ENCODE data around the gene DCST1.

The DCST1 gene

GRCh38 chr1:155079487-155080311 lies 46.1 kb downstream of the DCST1 start:
- H3K4me3 ChIP-seq (replicated peaks; ENCODE audit: low read depth, low read length), result no peak overlapping the region
- TF ChIP-seq, protein P1, sequence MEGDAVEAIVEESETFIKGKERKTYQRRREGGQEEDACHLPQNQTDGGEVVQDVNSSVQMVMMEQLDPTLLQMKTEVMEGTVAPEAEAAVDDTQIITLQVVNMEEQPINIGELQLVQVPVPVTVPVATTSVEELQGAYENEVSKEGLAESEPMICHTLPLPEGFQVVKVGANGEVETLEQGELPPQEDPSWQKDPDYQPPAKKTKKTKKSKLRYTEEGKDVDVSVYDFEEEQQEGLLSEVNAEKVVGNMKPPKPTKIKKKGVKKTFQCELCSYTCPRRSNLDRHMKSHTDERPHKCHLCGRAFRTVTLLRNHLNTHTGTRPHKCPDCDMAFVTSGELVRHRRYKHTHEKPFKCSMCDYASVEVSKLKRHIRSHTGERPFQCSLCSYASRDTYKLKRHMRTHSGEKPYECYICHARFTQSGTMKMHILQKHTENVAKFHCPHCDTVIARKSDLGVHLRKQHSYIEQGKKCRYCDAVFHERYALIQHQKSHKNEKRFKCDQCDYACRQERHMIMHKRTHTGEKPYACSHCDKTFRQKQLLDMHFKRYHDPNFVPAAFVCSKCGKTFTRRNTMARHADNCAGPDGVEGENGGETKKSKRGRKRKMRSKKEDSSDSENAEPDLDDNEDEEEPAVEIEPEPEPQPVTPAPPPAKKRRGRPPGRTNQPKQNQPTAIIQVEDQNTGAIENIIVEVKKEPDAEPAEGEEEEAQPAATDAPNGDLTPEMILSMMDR (IDR thresholded peaks at IDR 0.05; ENCODE audit: low read depth, low read length, missing control alignments), result no peak
- no peak for DNase-seq (ENCODE audit: extremely low read depth, low read depth)

- TF ChIP-seq, protein P1 (IDR thresholded peaks at IDR 0.05; ENCODE audit: low read depth, low read length, missing control alignments), result no peak
- DNase-seq (ENCODE audit: extremely low read depth, low read depth), result no peak
- H3K4me3 ChIP-seq (replicated peaks; ENCODE audit: low read depth, low read length), result no peak overlapping the region
These were observed 46.9 kb downstream of the DCST1 start for GRCh38 chr1:155080312-155081228.

DNA sequence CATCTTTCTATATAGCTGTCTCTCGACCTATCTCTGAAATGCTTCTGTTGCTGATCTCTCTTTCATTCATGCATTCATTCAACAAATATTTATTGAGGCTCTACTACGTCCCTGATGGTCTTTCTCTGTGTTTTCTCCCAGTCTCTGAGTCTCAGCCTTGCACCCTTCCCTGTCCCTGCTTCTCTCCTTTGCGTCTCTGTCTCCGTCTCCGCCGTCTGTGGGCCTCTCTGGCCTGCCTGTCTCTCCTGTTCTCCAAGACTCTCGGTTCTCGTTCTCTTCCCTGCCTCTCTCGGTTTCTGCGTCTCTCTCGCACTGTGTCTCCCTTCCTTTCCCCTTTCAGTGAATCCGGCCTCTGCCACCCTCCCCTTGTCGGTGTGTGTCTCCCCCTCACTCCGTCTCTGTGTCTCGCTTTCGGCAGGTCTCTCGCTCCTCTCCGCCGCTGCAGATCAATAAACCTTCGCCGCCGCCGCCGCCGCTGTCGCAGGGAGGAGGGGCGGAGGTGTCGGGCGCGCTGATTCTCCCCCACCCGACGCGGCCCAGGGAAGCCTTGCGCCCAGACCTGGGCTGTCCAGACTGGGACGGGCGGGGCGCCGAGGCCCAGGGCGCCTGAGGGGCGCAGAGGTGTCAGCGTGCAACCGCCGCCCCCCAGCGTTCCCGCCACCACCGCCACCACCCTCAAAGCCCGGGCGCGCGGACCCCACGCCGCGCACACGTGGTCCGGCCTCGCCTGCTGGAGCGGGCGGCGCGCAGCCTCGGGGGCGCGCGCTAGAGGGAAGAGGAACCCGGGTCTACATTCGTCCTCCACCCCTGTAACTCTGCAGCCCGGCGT lies 48.1 kb downstream of the DCST1 start:
- no peak overlapping the region for H3K4me3 ChIP-seq (replicated peaks; ENCODE audit: low read depth, low read length)
- DNase-seq (ENCODE audit: extremely low read depth, low read depth), result no peak
- TF ChIP-seq, protein P1 (IDR thresholded peaks at IDR 0.05; ENCODE audit: low read depth, low read length, missing control alignments), result no peak

GRCh38 chr1:155082301-155083051 lies 48.9 kb downstream of the DCST1 start:
- no peak overlapping the region for H3K4me3 ChIP-seq (replicated peaks; ENCODE audit: low read depth, low read length)
- TF ChIP-seq, protein P1 (IDR thresholded peaks at IDR 0.05; ENCODE audit: low read depth, low read length, missing control alignments), result no peak
- no peak for DNase-seq (ENCODE audit: extremely low read depth, low read depth)

DNA sequence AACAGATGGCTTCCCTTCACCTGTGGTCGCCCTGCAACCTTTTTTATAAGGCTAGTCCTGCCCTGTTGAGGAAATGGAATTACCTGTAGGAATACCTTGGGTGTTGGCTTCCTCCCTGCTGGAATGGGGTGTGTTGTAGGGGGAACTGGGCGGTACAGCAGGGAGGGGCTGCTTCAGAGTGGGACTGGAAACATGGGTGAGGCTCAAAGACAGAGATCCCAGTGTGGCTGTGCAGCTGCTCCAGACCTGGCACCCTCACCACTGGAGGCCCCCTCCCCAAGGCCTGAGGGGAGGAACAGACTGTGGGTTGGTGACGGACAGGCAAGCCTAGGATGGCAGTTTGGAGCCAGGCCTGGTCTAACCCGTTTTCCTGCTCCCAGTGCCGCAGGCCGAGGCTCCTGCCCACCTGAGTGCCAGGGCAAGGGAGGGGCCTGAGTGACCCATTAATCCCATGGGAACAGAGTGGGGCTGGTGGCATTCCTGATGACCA lies 49.5 kb downstream of the DCST1 start:
- TF ChIP-seq, protein P1 (IDR thresholded peaks at IDR 0.05; ENCODE audit: low read depth, low read length, missing control alignments), result no peak
- H3K4me3 ChIP-seq (replicated peaks; ENCODE audit: low read depth, low read length), result no peak overlapping the region
- DNase-seq (ENCODE audit: extremely low read depth, low read depth), result no peak

Measured in HFF-Myc (cell line).